Stimulated activated CD8-positive, alpha-beta memory T cell treated with anti-CD3 and anti-CD28 coated beads, Interleukin-15, amount 100 ng/mL, for 1 hour (primary cell): ENCODE measurements around the gene SNX27.
"Not testable (repeated sequence)": the region's sequence is repeated elsewhere in the genome, so short reads cannot be mapped to it uniquely, and the experiment has no call there.

ENCODE experiments used
- DNase-seq: peaks from one replicate; pipeline ENCODE4 v3.0.0-alpha.2; 2020; ENCODE audit warnings: low read depth

SNX27 gene

GRCh38 chr1:151604291-151604690, 7.6 kb upstream of the SNX27 start:
- DNase-seq, result no peak

GRCh38 chr1:151606384-151606783, 5.5 kb upstream of the SNX27 start:
- no peak for DNase-seq

- no peak for DNase-seq
These were observed 5.0 kb upstream of the SNX27 start for GRCh38 chr1:151606857-151607256.

GRCh38 chr1:151610142-151610541, 1.7 kb upstream of the SNX27 start:
- DNase-seq, result no peak

GRCh38 chr1:151611288-151611790, 511 bp upstream of the SNX27 start:
- DNase-seq, result no peak

GRCh38 chr1:151612501-151613281, 841 bp downstream of the SNX27 start:
- no peak for DNase-seq

- DNase-seq, result no peak
These were observed 1.5 kb downstream of the SNX27 start for GRCh38 chr1:151613282-151613780.

GRCh38 chr1:151615711-151616504, 4.1 kb downstream of the SNX27 start:
- DNase-seq, result no peak

GRCh38 chr1:151616505-151616849, 4.6 kb downstream of the SNX27 start:
- no peak for DNase-seq

- no peak for DNase-seq
These were observed 6.2 kb downstream of the SNX27 start for GRCh38 chr1:151618003-151618402.

- DNase-seq, result no peak
These were observed 6.6 kb downstream of the SNX27 start for GRCh38 chr1:151618470-151618869.

- DNase-seq, result not testable (repeated sequence)
These were observed 7.1 kb downstream of the SNX27 start for GRCh38 chr1:151618996-151619395.

- no peak for DNase-seq
These were observed 7.7 kb downstream of the SNX27 start for GRCh38 chr1:151619489-151620093.

GRCh38 chr1:151620286-151620685, 8.4 kb downstream of the SNX27 start:
- DNase-seq, result no peak

GRCh38 chr1:151621351-151621750, 9.5 kb downstream of the SNX27 start:
- no peak for DNase-seq

GRCh38 chr1:151624783-151625182, 12.9 kb downstream of the SNX27 start:
- DNase-seq, result no peak

GRCh38 chr1:151626740-151627334, 15.0 kb downstream of the SNX27 start:
- no peak for DNase-seq

GRCh38 chr1:151629278-151629677, 17.4 kb downstream of the SNX27 start:
- DNase-seq, result no peak

GRCh38 chr1:151635479-151636072, 23.7 kb downstream of the SNX27 start:
- no peak for DNase-seq

GRCh38 chr1:151638074-151638775, 26.4 kb downstream of the SNX27 start:
- no peak for DNase-seq

- no peak for DNase-seq
These were observed 27.0 kb downstream of the SNX27 start for GRCh38 chr1:151638812-151639211.
